PFSK-1 (cell line): ENCODE results near the gene CACNA1C.

ENCODE experiments used
- FOXP2 ChIP-seq: optimal IDR thresholded peaks from 2 replicates; pipeline ENCODE3; 2011; ENCODE audit warnings: borderline replicate concordance, control low read depth, inconsistent platforms; ENCODE audit not compliant: insufficient read depth; ENCODE audit errors: extremely low read length, extremely low read depth
- POLR2AphosphoS5 ChIP-seq: IDR thresholded peaks from 2 replicates; pipeline ENCODE4 v1.6.1; 2012; ENCODE audit warnings: low read depth, mild to moderate bottlenecking, control low read depth, low read length, moderate library complexity
- SIN3A ChIP-seq: IDR thresholded peaks from 2 replicates; pipeline ENCODE4 v1.6.1; 2012; ENCODE audit warnings: mild to moderate bottlenecking, low read length, moderate library complexity, borderline replicate concordance; ENCODE audit not compliant: insufficient read depth
- TAF1 ChIP-seq: IDR thresholded peaks from 2 replicates; pipeline ENCODE4 v1.6.1; 2012; ENCODE audit warnings: low read length, control low read depth, borderline replicate concordance; ENCODE audit not compliant: insufficient read depth
- TF ChIP-seq, protein P1 (sequence below), 2 experiments: IDR thresholded peaks; 2 replicates each; pipeline versions ENCODE4 v1.6.1 to v1.8.0; 2011 to 2012; ENCODE audit warnings: low read depth in 2 of 2, low read length in 2 of 2, control low read depth in 1 of 2, inconsistent platforms in 1 of 2, mild to moderate bottlenecking in 1 of 2, moderate library complexity in 1 of 2; ENCODE audit not compliant: insufficient read depth in 1 of 2

- TF ChIP-seq SIN3A: no peak
- TF ChIP-seq POLR2AphosphoS5: no peak
- TF ChIP-seq, protein P1, sequence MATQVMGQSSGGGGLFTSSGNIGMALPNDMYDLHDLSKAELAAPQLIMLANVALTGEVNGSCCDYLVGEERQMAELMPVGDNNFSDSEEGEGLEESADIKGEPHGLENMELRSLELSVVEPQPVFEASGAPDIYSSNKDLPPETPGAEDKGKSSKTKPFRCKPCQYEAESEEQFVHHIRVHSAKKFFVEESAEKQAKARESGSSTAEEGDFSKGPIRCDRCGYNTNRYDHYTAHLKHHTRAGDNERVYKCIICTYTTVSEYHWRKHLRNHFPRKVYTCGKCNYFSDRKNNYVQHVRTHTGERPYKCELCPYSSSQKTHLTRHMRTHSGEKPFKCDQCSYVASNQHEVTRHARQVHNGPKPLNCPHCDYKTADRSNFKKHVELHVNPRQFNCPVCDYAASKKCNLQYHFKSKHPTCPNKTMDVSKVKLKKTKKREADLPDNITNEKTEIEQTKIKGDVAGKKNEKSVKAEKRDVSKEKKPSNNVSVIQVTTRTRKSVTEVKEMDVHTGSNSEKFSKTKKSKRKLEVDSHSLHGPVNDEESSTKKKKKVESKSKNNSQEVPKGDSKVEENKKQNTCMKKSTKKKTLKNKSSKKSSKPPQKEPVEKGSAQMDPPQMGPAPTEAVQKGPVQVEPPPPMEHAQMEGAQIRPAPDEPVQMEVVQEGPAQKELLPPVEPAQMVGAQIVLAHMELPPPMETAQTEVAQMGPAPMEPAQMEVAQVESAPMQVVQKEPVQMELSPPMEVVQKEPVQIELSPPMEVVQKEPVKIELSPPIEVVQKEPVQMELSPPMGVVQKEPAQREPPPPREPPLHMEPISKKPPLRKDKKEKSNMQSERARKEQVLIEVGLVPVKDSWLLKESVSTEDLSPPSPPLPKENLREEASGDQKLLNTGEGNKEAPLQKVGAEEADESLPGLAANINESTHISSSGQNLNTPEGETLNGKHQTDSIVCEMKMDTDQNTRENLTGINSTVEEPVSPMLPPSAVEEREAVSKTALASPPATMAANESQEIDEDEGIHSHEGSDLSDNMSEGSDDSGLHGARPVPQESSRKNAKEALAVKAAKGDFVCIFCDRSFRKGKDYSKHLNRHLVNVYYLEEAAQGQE (IDR thresholded peaks at IDR 0.05; ENCODE audit: insufficient read depth in 1 of 2, low read depth in 2 of 2, low read length in 2 of 2): no peak
- no peak for TF ChIP-seq FOXP2
- TF ChIP-seq TAF1: no peak
Measured at GRCh38 chr12:2218706-2219105, 165.9 kb downstream of the CACNA1C start.
